MCF 10A (cell line): ENCODE measurements around the gene TEX10. TPM values are rescaled to one million over a fixed set of nuclear protein-coding genes. Genes with fewer than 3 reads are reported as not detected.
A peak's percentile ranks its signal among the peaks of the same experiment; 100 is the strongest.

Experiments
- Bru-seq: library from RNA; stranded (reverse); fragments of 400-500 nt; gene quantifications from one replicate; lab custom pipeline; 2021; lab: Mats Ljungman, UMichigan
- BruChase-seq, 2 experiments: library from RNA; stranded (reverse); fragments of 400-500 nt; gene quantifications; one replicate each; lab custom pipeline; 2021; lab: Mats Ljungman, UMichigan
- BruUV-seq: library from RNA; stranded (reverse); fragments of 400-500 nt; replicated peaks from 2 replicates; lab custom pipeline; 2021; lab: Mats Ljungman, UMichigan
- CTCF ChIA-PET: fragments of 300-600 bp; sonication (Branson Sonifier 250); formaldehyde crosslinking; extraction: SDS; loops from one replicate; lab custom pipeline; 2021; ENCODE audit warnings: antibody characterized with exemption, inconsistent platforms; lab: Yijun Ruan, JAX
- POLR2A ChIA-PET: fragments of 300-600, 350-650 bp; sonication (Branson Sonifier 250); formaldehyde crosslinking; extraction: SDS; loops from one replicate; lab custom pipeline; 2020; ENCODE audit warnings: antibody characterized with exemption, inconsistent platforms; lab: Yijun Ruan, JAX
- DNase-seq: peaks from one replicate; pipeline ENCODE4 v3.0.0-alpha.2; 2018; ENCODE audit not compliant: unreplicated experiment
- H3K27ac Mint-ChIP-seq: one replicate; pipeline ENCODE4 v1.8.0; 2022; ENCODE audit warnings: mild to moderate bottlenecking, low read depth, mixed read lengths; ENCODE audit not compliant: unreplicated experiment
- H3K27me3 Mint-ChIP-seq: one replicate; pipeline ENCODE4 v1.8.0; 2022; ENCODE audit warnings: mixed read lengths; ENCODE audit not compliant: insufficient read depth, unreplicated experiment
- H3K36me3 Mint-ChIP-seq: one replicate; pipeline ENCODE4 v1.8.0; 2022; ENCODE audit warnings: mild to moderate bottlenecking, moderate library complexity, mixed read lengths; ENCODE audit not compliant: insufficient read depth, unreplicated experiment
- H3K4me1 Mint-ChIP-seq: one replicate; pipeline ENCODE4 v1.8.0; 2022; ENCODE audit warnings: mixed read lengths; ENCODE audit not compliant: insufficient read depth, unreplicated experiment
- H3K4me3 Mint-ChIP-seq: one replicate; pipeline ENCODE4 v1.8.0; 2022; ENCODE audit warnings: mild to moderate bottlenecking, moderate library complexity, mixed read lengths; ENCODE audit not compliant: unreplicated experiment
- H3K9me3 Mint-ChIP-seq: one replicate; pipeline ENCODE4 v1.8.0; 2022; ENCODE audit warnings: mixed read lengths; ENCODE audit not compliant: unreplicated experiment
- intact Hi-C: fragments of 100-400 bp; cut with micrococcal nuclease; formaldehyde crosslinking; loops from 2 replicates; pipeline ENCODE4 v1.14.1; 2022
- long read RNA-seq: library from polyadenylated mRNA; stranded (forward); transcript quantifications from one replicate; pipeline ENCODE4 v2.0.0, GENCODE V29; 2022
- total RNA-seq: library from RNA; stranded (reverse); gene quantifications from 2 replicates; pipeline ENCODE4 v1.2.3, GENCODE V29; 2022
- TF ChIP-seq, protein P1 (sequence below): fragments of 200-600 bp; IDR thresholded peaks from one replicate; pipeline ENCODE4 v1.8.0; 2022; ENCODE audit warnings: antibody characterized with exemption, mild to moderate bottlenecking; ENCODE audit not compliant: unreplicated experiment

Gene TEX10
- total RNA-seq (37.0 and 38.2 TPM in 2 replicates), Bru-seq, nascent RNA (percentile 92 among the genes with signal in this experiment), BruChase-seq, experiment 1, labeled RNA remaining after a 6-hour chase (percentile 85 among the genes with signal in this experiment), BruChase-seq, experiment 2, labeled RNA remaining after a 2-hour chase (percentile 87 among the genes with signal in this experiment)
- long read RNA-seq, full-length matches to known transcripts = 113 of 173 reads
- long read RNA-seq, partial matches to known transcripts = 4 of 173 reads
- long read RNA-seq, other reads (novel, unspliced or antisense) = 56 of 173 reads

DNA sequence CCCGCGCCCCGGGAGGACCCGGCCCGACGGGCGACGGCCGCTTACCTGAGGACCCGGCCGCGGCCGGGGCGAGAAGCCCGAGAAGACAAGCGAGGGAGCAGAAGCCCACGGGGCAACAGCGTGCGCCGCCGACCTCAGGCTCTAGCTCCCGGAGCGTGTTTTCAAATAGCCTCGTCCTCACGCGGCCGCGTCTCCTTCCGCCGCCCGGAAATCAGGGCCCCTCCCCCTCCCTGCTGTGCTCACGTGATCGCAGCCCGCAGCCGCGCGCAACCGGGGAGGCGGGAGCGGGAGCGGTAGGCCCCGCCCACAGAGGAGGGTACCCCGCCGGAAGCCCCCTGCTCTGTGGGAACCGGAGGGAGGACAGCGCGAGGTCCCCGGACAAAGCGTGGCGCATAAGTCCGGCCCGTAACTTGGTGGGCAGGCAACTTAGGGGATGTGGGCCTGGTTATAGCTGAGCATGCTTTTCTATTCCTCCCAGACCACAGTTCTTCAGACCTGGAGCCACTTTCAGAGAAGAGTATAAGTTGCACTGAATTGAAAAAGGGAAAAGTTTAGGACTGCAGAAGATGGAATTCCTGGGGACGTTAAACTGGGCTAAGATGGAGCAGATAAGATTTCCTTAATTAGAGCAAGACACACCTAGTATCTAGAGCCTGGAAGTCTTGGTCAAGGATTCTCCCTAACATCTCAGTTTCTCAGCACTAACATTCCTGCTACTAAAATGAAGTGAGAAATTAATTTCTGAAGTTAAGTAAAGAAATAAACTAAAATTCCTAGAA is at the start of gene TEX10:
Gene TEX10, minus strand, starts transcription at position 216 of the 779 bp plus-strand sequence. CDS start 3,579 bp downstream, outside the sequence.
- Mint-ChIP-seq H3K27ac (peak within 1 kb of the TSS; percentile 95), H3K9me3 (no peaks in the 10 kb centered on the region), H3K27me3 (no peaks in the 10 kb centered on the region), H3K36me3 (peaks cover 7% of the 10 kb centered on the region), H3K4me1 (peaks cover 35% of the 10 kb centered on the region), H3K4me3 (peak within 1 kb of the TSS; percentile 94)
- ChIA-PET POLR2A (interaction anchor here (0.6 to 8.7 kb wide), 26 partner anchors 9 to 1418 kb away, joined by 3 to 143 read pairs (median 5); partner anchors contain the start of genes ALG2, ERP44, INVS and MSANTD3), CTCF (interaction anchor here (0.5 to 4.7 kb wide), 11 partner anchors 13 to 1041 kb away, joined by 3 to 33 read pairs (median 3); no protein-coding TSS in a partner anchor)
- DNase-seq = peak; percentile 82
- TF ChIP-seq, protein P1, sequence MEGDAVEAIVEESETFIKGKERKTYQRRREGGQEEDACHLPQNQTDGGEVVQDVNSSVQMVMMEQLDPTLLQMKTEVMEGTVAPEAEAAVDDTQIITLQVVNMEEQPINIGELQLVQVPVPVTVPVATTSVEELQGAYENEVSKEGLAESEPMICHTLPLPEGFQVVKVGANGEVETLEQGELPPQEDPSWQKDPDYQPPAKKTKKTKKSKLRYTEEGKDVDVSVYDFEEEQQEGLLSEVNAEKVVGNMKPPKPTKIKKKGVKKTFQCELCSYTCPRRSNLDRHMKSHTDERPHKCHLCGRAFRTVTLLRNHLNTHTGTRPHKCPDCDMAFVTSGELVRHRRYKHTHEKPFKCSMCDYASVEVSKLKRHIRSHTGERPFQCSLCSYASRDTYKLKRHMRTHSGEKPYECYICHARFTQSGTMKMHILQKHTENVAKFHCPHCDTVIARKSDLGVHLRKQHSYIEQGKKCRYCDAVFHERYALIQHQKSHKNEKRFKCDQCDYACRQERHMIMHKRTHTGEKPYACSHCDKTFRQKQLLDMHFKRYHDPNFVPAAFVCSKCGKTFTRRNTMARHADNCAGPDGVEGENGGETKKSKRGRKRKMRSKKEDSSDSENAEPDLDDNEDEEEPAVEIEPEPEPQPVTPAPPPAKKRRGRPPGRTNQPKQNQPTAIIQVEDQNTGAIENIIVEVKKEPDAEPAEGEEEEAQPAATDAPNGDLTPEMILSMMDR = no peak
- intact Hi-C loops = loop anchor here (2.0 kb wide), 1 partner anchor 76 kb away; no protein-coding TSS in a partner anchor
- TSS peak; percentile 69 for BruUV-seq

DNA sequence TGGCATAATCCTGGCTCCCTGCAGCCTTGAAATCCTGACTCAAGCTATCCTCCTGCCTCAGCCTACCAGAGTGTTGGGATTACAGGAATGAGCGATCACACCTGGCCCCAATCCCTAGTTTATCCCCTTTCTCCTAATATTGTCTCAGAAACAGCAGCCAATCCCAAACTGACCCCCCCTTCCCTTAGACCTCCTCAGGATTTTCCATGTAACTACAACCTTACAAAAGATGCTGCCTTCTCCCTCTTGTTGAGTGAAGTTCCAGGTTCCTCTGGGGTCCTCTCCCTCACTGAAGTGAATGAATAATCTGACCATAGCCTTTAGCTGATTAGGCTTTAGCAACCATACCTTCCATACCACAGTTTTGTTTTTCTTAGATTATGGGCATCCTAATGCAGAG is 48.3 kb upstream of the TEX10 start:
- no TSS peak for BruUV-seq
- Mint-ChIP-seq H3K27me3 (no peaks in the 10 kb centered on the region), H3K4me1 (no peaks in the 10 kb centered on the region), H3K9me3 (peaks cover 7% of the 10 kb centered on the region), H3K36me3 (no peaks in the 10 kb centered on the region), H3K27ac (no peak overlapping the region), H3K4me3 (no peak overlapping the region)
- intact Hi-C loops = no loop called here
- CTCF ChIA-PET = interaction anchor here (0.6 to 1.0 kb wide), 2 partner anchors 18 to 25 kb away, joined by 3 to 4 read pairs; no protein-coding TSS in a partner anchor
- no peak for DNase-seq
- TF ChIP-seq, protein P1 = no peak
- POLR2A ChIA-PET = interaction anchor here (1.2 to 1.3 kb wide), 2 partner anchors 24 to 48 kb away, joined by 4 to 5 read pairs; partner anchors contain the start of gene TEX10

DNA sequence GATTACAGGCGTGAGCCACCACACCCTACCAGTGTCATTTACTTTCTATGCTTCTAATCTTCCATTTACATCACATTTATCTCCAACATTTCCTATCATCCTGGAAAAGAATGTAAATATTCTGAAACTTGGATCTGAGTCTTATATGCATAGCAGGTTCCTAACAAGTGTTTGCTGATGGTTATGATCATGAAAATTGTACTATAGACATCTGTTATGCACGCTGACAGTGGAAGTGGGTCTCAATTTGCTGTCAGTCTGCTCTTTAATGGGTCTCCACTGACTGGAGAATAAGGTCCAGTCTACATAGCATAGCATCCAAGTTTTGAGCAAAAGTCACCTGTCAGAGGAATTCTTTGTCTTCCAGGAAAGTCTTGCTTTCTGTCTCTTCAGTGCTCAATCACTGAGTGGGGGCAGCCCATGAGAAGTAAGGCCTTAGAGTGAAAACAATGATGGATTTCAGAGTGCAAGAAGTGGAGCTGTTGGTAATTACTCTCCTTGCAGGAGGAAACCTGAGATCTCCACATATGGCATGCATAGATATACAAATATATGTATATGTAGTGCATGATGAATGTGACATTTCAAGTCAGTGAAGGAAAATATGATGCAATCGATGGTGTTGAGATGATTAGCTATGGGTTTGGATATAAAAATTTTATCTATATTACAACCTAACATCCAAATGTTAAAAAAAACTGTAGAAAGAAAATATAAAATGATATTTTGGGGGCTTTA is 45.0 kb upstream of the TEX10 start:
- H3K4me3 Mint-ChIP-seq = no peak overlapping the region
- no peak overlapping the region for H3K27ac Mint-ChIP-seq
- DNase-seq = no peak
- intact Hi-C loops = no loop called here
- BruUV-seq = no TSS peak
- H3K9me3 Mint-ChIP-seq = peaks cover 2% of the 10 kb centered on the region
- TF ChIP-seq, protein P1 = no peak
- no peaks in the 10 kb centered on the region for H3K27me3 Mint-ChIP-seq
- CTCF ChIA-PET = no interaction called here
- POLR2A ChIA-PET = no interaction called here
- H3K36me3 Mint-ChIP-seq = no peaks in the 10 kb centered on the region
- H3K4me1 Mint-ChIP-seq = no peaks in the 10 kb centered on the region
